ENCODE data around the gene ZBTB20.

DNA sequence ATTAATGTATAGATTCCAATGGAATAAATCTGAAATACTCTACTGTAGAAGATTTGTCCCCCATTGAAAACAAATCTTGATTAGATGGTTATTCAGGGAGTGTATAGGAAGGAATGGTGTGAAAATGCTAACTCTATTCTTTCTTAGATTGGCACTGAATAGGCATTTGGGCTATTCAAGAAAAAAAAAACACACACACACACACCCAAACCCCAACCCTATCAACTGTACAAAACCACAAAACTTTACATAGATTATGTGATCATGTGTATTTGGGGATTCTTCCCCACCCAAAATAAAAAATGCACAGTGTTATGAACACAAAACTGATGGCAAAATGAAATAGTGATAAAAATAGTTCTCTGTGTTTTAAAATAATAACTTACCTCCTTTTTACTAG is 791.4 kb downstream of the ZBTB20 start:
- TF ChIP-seq, protein P1, sequence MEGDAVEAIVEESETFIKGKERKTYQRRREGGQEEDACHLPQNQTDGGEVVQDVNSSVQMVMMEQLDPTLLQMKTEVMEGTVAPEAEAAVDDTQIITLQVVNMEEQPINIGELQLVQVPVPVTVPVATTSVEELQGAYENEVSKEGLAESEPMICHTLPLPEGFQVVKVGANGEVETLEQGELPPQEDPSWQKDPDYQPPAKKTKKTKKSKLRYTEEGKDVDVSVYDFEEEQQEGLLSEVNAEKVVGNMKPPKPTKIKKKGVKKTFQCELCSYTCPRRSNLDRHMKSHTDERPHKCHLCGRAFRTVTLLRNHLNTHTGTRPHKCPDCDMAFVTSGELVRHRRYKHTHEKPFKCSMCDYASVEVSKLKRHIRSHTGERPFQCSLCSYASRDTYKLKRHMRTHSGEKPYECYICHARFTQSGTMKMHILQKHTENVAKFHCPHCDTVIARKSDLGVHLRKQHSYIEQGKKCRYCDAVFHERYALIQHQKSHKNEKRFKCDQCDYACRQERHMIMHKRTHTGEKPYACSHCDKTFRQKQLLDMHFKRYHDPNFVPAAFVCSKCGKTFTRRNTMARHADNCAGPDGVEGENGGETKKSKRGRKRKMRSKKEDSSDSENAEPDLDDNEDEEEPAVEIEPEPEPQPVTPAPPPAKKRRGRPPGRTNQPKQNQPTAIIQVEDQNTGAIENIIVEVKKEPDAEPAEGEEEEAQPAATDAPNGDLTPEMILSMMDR (conservative IDR thresholded peaks at IDR 0.05), result no peak
- no peak for TF ChIP-seq EZH2 (IDR thresholded peaks at IDR 0.05; ENCODE audit: low read depth)

Data from PC-9 (cell line).